ENCODE data around the gene HAPSTR1. TPM values are rescaled to one million over a fixed set of nuclear protein-coding genes. Genes with fewer than 3 reads are reported as not detected.

Gene HAPSTR1
- total and polyA plus RNA-seq, 2 of the 13 experiments (the other 11 are each of a cell fraction or from before 2014, with no cell fraction given): 25.2 to 83.2 TPM

- TF ChIP-seq MTERF4 (CRISPR knock-in tag; IDR thresholded peaks at IDR 0.05): no peak
- TF ChIP-seq ZNF687 (CRISPR knock-in tag; IDR thresholded peaks at IDR 0.05): peak; percentile 42
- TF ChIP-seq ZNF232 (CRISPR knock-in tag; IDR thresholded peaks at IDR 0.05; ENCODE audit: borderline replicate concordance): 0 out of 2 replicates have a peak, but pooled peaks have one; percentile 50
- TF ChIP-seq ZNF629 (CRISPR knock-in tag; conservative IDR thresholded peaks at IDR 0.05): no peak
- TF ChIP-seq, protein P1, sequence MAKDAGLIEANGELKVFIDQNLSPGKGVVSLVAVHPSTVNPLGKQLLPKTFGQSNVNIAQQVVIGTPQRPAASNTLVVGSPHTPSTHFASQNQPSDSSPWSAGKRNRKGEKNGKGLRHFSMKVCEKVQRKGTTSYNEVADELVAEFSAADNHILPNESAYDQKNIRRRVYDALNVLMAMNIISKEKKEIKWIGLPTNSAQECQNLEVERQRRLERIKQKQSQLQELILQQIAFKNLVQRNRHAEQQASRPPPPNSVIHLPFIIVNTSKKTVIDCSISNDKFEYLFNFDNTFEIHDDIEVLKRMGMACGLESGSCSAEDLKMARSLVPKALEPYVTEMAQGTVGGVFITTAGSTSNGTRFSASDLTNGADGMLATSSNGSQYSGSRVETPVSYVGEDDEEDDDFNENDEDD (CRISPR knock-in tag; IDR thresholded peaks at IDR 0.05; ENCODE audit: borderline replicate concordance): peak; percentile 22; the same call in 1 of the 2 replicates
- peak; percentile 54 for TF ChIP-seq ZFX (CRISPR knock-in tag; IDR thresholded peaks at IDR 0.05; ENCODE audit: low read depth)
- TF ChIP-seq, protein P2, sequence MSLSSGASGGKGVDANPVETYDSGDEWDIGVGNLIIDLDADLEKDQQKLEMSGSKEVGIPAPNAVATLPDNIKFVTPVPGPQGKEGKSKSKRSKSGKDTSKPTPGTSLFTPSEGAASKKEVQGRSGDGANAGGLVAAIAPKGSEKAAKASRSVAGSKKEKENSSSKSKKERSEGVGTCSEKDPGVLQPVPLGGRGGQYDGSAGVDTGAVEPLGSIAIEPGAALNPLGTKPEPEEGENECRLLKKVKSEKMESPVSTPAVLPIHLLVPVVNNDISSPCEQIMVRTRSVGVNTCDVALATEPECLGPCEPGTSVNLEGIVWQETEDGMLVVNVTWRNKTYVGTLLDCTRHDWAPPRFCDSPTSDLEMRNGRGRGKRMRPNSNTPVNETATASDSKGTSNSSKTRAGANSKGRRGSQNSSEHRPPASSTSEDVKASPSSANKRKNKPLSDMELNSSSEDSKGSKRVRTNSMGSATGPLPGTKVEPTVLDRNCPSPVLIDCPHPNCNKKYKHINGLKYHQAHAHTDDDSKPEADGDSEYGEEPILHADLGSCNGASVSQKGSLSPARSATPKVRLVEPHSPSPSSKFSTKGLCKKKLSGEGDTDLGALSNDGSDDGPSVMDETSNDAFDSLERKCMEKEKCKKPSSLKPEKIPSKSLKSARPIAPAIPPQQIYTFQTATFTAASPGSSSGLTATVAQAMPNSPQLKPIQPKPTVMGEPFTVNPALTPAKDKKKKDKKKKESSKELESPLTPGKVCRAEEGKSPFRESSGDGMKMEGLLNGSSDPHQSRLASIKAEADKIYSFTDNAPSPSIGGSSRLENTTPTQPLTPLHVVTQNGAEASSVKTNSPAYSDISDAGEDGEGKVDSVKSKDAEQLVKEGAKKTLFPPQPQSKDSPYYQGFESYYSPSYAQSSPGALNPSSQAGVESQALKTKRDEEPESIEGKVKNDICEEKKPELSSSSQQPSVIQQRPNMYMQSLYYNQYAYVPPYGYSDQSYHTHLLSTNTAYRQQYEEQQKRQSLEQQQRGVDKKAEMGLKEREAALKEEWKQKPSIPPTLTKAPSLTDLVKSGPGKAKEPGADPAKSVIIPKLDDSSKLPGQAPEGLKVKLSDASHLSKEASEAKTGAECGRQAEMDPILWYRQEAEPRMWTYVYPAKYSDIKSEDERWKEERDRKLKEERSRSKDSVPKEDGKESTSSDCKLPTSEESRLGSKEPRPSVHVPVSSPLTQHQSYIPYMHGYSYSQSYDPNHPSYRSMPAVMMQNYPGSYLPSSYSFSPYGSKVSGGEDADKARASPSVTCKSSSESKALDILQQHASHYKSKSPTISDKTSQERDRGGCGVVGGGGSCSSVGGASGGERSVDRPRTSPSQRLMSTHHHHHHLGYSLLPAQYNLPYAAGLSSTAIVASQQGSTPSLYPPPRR (CRISPR knock-in tag; IDR thresholded peaks at IDR 0.05; ENCODE audit: borderline replicate concordance): no peak
- TF ChIP-seq MAFG (CRISPR knock-in tag; IDR thresholded peaks at IDR 0.05): no peak
- TF ChIP-seq HMG20A (CRISPR knock-in tag; IDR thresholded peaks at IDR 0.05; ENCODE audit: borderline replicate concordance): no peak
- no peak for TF ChIP-seq RFXANK (CRISPR knock-in tag; IDR thresholded peaks at IDR 0.05)
- TF ChIP-seq PHF5A (CRISPR knock-in tag; IDR thresholded peaks at IDR 0.05; ENCODE audit: low read depth, unreplicated experiment): no peak
- no peak for TF ChIP-seq ZNF510 (CRISPR knock-in tag; IDR thresholded peaks at IDR 0.05; ENCODE audit: low read depth)
- TF ChIP-seq, protein P3, sequence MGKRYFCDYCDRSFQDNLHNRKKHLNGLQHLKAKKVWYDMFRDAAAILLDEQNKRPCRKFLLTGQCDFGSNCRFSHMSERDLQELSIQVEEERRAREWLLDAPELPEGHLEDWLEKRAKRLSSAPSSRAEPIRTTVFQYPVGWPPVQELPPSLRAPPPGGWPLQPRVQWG (CRISPR knock-in tag; IDR thresholded peaks at IDR 0.05; ENCODE audit: borderline replicate concordance, low read depth): no peak
- TF ChIP-seq ZNF577 (CRISPR knock-in tag; IDR thresholded peaks at IDR 0.05; ENCODE audit: borderline replicate concordance, low read depth): no peak
- TF ChIP-seq ZNF567 (CRISPR knock-in tag; IDR thresholded peaks at IDR 0.05; ENCODE audit: borderline replicate concordance): no peak
- TF ChIP-seq ZNF501 (CRISPR knock-in tag; IDR thresholded peaks at IDR 0.05): 0 out of 2 replicates have a peak, but pooled peaks have one; percentile 13
These were observed 2.6 kb upstream of the HAPSTR1 start (continued) for GRCh38 chr16:9088848-9089247.
